Measurements from ENCODE around the gene PCDHGA12.
A peak's percentile ranks its signal among the peaks of the same experiment; 100 is the strongest.
"Not testable (repeated sequence)": the region's sequence is repeated elsewhere in the genome, so short reads cannot be mapped to it uniquely, and the experiment has no call there.

PCDHGA12 gene

DNA sequence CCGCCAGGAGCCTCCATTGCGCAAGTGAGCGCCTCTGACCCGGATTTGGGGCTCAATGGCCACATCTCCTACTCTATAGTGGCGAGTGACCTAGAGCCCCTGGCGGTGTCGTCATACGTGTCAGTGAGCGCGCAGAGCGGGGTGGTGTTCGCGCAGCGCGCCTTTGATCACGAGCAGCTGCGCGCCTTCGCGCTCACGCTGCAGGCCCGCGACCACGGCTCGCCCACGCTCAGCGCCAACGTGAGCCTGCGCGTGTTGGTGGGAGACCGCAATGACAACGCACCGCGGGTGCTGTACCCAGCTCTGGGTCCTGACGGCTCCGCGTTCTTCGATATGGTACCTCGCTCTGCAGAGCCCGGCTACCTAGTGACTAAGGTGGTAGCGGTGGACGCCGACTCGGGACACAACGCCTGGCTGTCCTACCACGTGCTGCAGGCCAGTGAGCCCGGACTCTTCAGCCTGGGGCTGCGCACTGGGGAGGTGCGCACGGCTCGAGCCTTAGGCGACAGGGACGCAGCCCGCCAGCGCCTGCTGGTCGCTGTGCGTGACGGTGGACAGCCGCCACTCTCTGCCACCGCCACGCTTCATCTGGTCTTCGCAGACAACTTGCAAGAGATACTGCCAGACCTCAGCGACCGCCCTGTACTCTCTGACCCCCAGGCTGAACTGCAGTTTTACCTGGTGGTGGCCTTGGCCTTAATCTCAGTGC, 20.6 kb upstream of the PCDHGA12 start:
- DNase-seq = no peak

DNA sequence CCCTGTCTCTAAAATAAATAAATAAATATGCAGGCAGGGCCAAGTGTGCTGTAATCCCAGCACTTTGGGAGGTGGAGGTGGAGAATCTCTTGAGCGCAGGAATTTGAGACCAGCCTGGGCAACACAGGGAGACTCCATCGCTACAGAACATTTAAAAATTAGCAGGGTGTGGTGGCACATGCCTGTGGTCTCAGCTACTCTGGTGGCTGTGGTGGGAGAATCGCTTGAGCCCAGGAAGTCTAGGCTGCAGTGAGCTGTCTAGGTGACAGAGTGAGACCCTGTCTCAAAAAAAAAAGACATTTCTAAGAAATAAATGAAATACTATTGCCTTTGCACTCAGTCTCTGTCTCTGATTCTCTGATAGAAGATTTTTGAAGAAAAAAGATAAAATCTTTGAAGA, 18.7 kb upstream of the PCDHGA12 start:
- no peak for DNase-seq

DNA sequence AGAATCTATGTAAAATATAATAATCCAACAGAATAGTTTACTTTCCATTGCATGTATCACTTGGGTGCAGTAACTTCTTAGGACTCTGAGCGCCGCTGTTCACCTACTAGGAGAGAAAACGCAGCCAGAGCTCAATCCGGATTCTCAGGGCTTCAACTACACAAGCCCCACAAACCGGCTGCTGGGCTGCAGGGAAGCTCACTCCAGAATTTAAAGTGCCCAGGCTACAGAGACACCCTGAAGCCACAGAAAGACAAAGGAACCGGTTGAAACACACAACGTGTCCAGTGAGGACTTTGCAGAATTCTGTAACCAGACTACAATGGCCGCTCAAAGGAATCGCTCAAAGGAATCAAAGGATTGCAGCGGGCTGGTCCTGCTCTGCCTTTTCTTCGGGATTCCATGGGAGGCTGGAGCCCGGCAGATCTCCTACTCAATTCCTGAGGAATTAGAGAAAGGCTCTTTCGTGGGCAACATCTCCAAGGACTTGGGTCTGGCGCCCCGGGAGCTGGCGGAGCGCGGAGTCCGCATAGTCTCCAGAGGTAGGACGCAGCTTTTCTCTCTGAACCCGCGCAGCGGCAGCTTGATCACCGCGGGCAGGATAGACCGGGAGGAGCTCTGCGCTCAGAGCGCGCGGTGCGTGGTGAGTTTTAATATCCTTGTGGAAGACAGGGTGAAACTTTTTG, 17.3 kb upstream of the PCDHGA12 start, which contains the start of gene PCDHGA10:
PCDHGA10 (plus strand) TSS at position 134 of the 686 bp plus-strand sequence; CDS start at position 323, 189 bp downstream.
- DNase-seq = peak in 1 of 2 experiments; percentile 38

DNA sequence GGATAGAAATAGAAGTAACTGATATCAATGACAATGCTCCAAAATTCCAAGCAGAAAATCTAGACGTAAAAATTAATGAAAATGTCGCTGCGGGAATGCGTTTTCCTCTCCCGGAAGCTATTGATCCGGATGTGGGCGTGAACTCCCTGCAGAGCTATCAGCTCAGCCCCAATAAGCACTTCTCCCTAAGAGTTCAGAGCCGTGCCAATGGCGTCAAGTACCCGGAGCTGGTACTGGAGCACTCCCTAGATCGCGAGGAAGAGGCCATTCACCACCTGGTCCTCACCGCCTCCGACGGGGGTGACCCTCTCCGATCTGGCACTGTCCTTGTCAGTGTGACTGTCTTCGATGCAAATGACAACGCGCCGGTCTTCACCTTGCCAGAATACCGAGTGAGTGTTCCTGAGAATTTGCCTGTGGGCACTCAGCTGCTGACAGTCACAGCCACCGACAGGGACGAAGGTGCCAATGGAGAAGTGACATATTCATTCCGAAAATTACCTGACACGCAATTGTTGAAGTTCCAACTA, 16.7 kb upstream of the PCDHGA12 start:
- no peak for DNase-seq

DNA sequence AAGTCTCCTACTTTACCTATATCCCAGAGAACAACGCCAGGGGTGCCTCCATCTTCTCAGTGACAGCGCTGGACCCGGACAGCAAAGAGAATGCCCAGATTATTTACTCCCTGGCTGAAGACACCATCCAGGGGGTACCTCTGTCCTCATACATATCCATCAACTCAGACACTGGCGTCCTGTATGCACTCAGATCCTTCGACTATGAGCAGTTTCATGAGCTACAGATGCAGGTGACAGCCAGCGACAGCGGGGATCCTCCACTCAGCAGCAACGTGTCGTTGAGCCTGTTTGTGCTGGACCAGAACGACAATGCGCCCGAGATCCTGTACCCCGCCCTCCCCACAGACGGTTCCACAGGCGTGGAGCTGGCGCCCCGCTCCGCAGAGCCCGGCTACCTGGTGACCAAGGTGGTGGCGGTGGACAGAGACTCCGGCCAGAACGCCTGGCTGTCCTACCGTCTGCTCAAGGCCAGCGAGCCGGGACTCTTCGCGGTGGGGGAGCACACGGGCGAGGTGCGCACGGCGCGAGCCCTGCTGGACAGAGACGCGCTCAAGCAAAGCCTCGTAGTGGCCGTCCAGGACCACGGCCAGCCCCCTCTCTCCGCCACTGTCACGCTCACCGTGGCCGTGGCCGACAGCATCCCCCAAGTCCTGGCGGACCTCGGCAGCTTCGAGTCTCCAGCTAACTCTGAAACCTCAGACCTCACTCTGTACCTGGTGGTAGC, 15.6 kb upstream of the PCDHGA12 start:
- DNase-seq = not testable (repeated sequence)

DNA sequence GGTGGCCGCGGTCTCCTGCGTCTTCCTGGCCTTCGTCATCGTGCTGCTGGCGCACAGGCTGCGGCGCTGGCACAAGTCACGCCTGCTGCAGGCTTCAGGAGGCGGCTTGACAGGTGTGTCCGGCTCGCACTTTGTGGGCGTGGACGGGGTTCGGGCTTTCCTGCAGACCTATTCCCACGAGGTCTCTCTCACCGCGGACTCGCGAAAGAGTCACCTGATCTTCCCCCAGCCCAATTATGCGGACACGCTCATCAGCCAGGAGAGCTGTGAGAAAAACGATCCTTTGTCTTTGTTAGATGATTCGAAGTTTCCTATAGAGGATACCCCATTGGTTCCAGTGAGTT, 15.1 kb upstream of the PCDHGA12 start:
- DNase-seq = not testable (repeated sequence)

DNA sequence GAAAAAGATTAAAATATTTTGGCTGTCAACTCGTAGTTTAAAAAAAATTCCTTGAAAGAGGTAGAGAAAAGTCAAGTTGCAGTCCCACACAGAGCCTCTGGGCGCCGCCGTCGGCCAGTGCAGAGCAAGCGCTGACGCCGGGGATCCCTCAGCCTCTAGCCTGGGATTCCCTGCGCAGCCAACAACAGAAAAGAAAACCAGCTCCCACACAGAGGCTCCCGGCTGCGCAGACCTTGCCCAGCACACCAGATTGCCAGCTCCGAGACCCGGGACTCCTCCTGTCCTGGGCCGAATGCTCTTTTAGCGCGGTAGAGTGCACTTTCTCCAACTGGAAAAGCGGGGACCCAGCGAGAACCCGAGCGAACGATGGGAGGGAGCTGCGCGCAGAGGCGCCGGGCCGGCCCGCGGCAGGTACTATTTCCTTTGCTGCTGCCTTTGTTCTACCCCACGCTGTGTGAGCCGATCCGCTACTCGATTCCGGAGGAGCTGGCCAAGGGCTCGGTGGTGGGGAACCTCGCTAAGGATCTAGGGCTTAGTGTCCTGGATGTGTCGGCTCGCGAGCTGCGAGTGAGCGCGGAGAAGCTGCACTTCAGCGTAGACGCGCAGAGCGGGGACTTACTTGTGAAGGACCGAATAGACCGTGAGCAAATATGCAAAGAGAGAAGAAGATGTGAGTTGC, 12.7 kb upstream of the PCDHGA12 start, which contains the start of gene PCDHGB7:
PCDHGB7 (plus strand) TSS at position 184 of the 679 bp plus-strand sequence; CDS start at position 367, 183 bp downstream.
- DNase-seq = peak in 1 of 2 experiments; percentile 16

DNA sequence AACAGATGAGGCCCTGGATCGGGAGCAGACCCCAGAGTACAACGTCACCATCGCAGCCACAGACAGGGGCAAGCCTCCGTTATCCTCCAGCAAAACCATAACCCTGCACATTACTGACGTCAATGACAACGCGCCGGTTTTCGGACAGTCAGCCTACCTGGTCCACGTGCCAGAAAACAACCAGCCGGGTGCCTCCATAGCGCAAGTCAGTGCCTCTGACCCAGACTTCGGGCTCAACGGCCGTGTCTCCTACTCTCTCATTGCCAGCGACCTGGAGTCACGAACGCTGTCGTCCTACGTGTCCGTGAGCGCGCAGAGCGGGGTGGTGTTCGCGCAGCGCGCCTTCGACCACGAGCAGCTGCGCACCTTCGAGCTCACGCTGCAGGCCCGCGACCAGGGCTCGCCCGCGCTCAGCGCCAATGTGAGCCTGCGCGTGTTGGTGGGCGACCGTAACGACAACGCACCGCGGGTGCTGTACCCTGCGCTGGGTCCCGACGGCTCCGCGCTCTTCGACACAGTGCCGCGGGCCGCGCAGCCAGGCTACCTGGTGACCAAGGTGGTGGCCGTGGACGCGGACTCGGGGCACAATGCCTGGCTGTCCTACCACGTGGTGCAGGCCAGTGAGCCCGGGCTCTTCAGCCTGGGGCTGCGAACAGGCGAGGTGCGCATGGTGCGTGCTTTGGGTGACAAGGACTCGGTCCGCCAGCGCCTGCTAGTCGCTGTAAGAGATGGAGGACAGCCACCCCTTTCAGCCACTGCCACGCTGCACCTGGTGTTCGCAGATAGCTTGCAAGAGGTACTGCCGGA, 11.0 kb upstream of the PCDHGA12 start:
- no peak for DNase-seq

DNA sequence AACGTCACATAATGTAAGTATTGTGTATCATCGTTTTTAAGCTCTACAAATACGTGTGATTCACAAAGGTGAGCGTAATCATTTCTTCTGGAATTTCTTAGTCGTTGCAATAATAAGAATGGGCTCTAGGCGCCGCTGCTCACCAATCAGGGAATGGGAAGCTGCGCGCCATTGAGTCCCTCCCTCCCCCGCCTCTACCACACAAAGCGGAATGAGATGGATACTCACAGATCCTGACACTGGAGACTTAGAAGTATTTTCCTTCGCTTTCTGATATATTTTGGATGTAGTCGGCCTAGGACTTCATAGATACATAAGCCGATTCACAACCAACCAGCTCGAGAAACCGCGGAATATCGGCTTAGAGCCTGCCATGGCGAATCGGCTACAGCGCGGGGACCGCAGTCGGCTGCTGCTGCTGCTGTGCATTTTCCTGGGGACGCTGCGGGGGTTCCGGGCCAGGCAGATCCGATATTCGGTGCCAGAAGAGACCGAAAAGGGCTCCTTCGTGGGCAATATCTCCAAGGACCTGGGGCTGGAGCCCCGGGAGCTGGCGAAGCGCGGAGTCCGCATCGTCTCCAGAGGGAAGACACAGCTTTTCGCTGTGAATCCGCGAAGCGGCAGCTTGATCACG, 9.3 kb upstream of the PCDHGA12 start, which contains the start of gene PCDHGA11:
PCDHGA11 (plus strand) TSS at position 197 of the 634 bp plus-strand sequence; CDS start at position 374, 177 bp downstream.
- peak in 1 of 2 experiments; percentile 37 for DNase-seq

DNA sequence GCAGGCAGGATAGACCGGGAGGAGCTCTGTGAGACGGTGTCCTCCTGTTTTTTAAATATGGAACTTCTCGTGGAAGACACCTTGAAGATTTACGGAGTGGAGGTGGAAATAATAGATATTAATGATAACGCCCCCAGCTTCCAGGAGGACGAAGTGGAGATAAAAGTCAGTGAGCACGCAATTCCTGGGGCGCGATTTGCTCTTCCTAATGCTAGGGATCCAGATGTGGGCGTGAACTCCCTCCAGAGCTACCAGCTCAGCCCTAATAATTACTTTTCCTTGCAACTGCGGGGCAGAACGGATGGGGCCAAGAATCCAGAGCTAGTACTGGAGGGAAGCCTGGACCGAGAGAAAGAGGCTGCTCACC, 8.8 kb upstream of the PCDHGA12 start:
- no peak for DNase-seq

DNA sequence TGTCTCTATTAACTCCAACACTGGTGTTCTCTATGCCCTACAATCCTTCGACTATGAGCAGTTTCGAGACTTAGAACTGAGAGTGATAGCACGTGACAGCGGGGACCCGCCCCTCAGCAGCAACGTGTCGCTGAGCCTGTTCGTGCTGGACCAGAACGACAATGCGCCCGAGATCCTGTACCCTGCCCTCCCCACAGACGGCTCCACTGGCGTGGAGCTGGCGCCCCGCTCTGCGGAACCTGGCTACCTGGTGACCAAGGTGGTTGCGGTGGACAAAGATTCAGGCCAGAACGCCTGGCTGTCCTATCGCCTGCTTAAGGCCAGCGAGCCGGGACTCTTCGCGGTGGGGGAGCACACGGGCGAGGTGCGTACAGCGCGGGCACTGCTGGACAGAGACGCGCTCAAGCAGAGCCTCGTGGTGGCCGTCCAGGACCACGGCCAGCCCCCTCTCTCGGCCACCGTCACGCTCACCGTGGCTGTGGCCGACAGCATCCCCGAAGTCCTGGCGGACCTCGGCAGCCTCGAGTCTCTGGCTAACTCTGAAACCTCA, 7.5 kb upstream of the PCDHGA12 start:
- no peak for DNase-seq

DNA sequence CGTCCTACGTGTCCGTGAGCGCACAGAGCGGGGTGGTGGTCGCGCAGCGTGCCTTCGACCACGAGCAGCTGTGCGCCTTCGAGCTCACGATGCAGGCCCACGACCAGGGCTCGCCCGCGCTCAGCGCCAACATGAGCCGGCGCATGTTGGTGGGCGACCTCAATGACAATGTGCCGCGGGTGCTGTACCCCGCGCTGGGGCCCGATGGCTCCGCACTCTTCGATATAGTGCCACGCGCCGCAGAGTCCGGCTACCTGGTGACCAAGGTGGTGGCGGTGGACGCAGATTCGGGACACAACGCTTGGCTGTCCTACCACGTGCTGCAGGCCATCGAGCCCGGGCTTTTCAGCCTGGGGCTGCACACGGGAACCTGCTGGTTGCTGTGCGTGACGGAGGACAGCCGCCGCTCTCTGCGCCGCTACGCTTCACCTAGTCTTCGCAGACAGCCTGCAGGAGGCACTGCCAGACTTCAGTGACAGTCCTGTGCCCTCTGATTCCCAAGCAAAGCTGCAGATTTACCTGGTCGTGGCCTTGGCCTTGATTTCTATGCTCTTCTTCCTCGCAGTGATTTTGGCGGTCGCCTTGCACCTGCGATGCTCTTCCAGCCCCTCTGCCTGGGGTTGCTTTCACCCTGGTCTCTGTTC, 2.4 kb upstream of the PCDHGA12 start:
- DNase-seq = no peak

DNA sequence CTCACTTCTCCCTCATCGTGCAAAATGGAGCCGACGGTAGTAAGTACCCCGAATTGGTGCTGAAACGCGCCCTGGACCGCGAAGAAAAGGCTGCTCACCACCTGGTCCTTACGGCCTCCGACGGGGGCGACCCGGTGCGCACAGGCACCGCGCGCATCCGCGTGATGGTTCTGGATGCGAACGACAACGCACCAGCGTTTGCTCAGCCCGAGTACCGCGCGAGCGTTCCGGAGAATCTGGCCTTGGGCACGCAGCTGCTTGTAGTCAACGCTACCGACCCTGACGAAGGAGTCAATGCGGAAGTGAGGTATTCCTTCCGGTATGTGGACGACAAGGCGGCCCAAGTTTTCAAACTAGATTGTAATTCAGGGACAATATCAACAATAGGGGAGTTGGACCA, 979 bp downstream of the PCDHGA12 start:
- no peak for DNase-seq

DNA sequence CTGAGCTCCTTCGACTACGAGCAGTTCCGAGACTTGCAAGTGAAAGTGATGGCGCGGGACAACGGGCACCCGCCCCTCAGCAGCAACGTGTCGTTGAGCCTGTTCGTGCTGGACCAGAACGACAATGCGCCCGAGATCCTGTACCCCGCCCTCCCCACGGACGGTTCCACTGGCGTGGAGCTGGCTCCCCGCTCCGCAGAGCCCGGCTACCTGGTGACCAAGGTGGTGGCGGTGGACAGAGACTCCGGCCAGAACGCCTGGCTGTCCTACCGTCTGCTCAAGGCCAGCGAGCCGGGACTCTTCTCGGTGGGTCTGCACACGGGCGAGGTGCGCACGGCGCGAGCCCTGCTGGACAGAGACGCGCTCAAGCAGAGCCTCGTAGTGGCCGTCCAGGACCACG, 2.0 kb downstream of the PCDHGA12 start:
- not testable (repeated sequence) for DNase-seq

DNA sequence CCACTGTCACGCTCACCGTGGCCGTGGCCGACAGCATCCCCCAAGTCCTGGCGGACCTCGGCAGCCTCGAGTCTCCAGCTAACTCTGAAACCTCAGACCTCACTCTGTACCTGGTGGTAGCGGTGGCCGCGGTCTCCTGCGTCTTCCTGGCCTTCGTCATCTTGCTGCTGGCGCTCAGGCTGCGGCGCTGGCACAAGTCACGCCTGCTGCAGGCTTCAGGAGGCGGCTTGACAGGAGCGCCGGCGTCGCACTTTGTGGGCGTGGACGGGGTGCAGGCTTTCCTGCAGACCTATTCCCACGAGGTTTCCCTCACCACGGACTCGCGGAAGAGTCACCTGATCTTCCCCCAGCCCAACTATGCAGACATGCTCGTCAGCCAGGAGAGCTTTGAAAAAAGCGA, 2.4 kb downstream of the PCDHGA12 start:
- not testable (repeated sequence) for DNase-seq

DNA sequence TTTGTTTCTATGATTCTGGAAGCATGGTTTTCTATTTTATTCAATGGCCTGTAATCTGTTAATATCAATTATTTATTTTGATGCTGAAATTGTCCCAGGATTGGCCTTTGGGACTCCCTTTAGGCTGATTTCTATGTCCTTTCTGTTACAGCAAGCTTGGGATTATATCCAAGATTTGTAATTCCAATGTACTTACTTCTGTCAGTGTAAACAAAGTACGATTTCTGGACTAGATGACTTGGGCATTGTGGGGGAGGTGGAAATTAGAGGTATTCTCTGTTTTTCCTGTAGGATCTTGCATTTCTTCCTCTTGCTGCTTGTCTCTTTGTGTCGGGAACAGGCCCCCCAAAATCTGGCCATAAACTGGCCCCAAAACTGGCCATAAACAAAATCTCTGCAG, 3.7 kb downstream of the PCDHGA12 start:
- no peak for DNase-seq

DNA sequence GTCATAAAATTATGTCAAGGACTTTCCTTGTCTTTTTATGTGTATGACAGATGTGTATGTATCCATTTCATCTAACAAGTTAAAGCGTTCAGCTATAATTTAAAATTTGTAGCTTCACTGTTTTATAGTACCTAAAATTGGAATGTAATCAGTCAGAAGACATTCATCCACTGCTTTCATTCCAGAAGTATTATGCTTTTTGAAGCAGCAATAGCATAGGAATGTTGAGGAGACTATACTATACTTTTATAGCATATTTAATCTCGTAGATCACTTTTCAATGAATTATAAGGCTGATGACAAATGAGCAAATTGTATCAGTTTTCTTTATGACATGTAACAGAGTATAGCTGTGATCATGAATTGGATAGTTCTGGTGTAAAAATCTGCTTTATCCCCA, 6.9 kb downstream of the PCDHGA12 start:
- DNase-seq = no peak

DNA sequence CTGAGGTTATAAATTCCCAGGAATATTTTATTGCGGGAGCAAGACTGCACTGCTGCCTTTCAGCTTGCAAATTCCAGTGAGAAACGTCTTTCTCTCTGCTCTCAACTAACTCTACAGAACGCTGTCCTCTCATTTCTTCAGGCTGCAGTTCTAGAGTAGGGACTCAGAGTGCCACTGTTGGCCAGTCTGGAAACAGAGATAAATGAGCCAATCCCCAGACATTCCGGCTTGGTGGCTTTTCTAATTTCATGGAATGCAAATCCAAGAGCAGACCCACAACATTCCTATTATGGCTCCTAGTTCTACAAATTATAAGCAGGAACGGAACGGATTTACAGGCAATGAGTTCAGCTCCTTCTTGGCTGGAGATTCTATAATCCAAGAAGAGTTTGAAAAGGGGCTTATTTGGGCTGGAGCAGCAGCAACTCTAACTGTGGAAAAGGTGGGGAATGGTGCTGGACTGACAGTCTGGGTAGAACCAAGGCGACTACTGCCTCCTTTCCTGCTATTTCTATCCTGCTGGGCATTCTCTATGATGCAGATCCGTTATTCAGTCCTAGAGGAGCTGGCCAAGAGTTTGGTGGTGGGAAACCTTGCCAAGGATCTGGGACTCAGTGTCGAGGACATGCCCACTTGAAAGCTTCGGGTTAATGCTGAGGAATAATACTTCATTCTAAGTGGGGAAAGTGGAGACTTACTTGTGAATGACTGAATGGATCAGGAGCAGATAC, 9.3 kb downstream of the PCDHGA12 start:
- DNase-seq = no peak

DNA sequence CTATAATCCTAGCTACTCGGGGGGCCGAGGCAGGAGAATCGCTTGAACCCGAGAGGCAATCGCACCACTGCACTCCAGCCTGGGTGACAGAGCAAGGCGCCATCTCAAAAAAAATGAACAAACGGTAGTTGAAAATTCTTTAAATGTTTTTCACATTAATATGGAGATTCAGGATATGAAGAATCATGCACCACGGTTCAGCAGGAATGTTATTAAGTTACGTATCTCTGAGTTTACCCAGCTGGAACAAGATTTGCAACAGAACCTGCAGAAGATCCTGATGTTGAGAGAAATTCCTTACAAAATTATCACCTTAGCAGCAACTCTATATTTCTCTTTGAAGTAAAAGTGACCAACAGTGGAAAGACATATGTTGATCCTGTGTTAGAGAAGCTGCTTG, 10.0 kb downstream of the PCDHGA12 start:
- no peak for DNase-seq
